HL-60 (cell line): ENCODE results near the gene MAP3K20.

Experiments used
- DNase-seq, 2 experiments: peaks; one replicate each; pipeline ENCODE4 v3.0.0-alpha.2; 2010 to 2020; ENCODE audit warnings: low read depth in 1 of 2, low spot score in 1 of 2
- H3K27ac ChIP-seq: fragments of 250-450 bp; sonication (Bioruptor Pico); replicated peaks from 2 replicates; pipeline ENCODE4 v1.5.1; 2020; ENCODE audit warnings: mild to moderate bottlenecking, moderate library complexity
- H3K27me3 ChIP-seq: fragments of 250-450 bp; sonication (Bioruptor Pico); 2 replicates; pipeline ENCODE4 v1.5.1; 2021; ENCODE audit warnings: mild to moderate bottlenecking, moderate library complexity; ENCODE audit not compliant: insufficient read depth, poor library complexity, severe bottlenecking
- H3K4me3 ChIP-seq: replicated peaks from 2 replicates; pipeline ENCODE4 v1.5.1; 2011; ENCODE audit warnings: mild to moderate bottlenecking, control low read depth, low read length; ENCODE audit not compliant: insufficient read depth
- GABPA ChIP-seq: IDR thresholded peaks from 2 replicates; pipeline ENCODE4 v1.6.1; 2012; ENCODE audit warnings: low read depth
- POLR2AphosphoS5 ChIP-seq: IDR thresholded peaks from 2 replicates; pipeline ENCODE4 v1.6.1; 2012; ENCODE audit warnings: low read depth
- SPI1 ChIP-seq: IDR thresholded peaks from 2 replicates; pipeline ENCODE4 v1.6.1; 2012; ENCODE audit warnings: low read depth, mild to moderate bottlenecking, borderline replicate concordance
- TF ChIP-seq, protein P1 (sequence below): IDR thresholded peaks from one replicate; pipeline ENCODE4 v1.5.1; 2011; ENCODE audit warnings: low read length, control low read depth, inconsistent platforms; ENCODE audit not compliant: insufficient read depth
- TF ChIP-seq, protein P2 (sequence below): IDR thresholded peaks from 2 replicates; pipeline ENCODE4 v1.6.1; 2012; ENCODE audit warnings: low read depth; ENCODE audit not compliant: insufficient replicate concordance

Gene MAP3K20

DNA sequence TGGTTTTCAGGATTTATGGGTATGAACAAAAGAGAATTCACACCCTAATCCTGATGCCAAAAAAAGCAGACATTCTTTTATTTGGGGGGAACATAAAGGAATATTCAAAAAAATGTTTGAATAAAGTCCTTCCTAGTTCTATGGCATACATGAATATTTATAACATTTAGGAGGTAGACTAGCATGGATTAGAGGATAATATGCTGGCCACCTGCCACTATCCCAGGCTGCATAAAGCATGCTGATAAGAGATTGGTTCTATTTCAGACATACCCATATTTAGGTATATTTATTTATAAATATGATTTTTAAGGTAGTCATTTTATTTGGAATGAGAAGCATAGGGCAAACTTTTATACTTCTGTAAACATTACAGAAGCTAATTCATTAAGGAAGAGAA, 34.9 kb upstream of the MAP3K20 start:
- TF ChIP-seq, protein P1, sequence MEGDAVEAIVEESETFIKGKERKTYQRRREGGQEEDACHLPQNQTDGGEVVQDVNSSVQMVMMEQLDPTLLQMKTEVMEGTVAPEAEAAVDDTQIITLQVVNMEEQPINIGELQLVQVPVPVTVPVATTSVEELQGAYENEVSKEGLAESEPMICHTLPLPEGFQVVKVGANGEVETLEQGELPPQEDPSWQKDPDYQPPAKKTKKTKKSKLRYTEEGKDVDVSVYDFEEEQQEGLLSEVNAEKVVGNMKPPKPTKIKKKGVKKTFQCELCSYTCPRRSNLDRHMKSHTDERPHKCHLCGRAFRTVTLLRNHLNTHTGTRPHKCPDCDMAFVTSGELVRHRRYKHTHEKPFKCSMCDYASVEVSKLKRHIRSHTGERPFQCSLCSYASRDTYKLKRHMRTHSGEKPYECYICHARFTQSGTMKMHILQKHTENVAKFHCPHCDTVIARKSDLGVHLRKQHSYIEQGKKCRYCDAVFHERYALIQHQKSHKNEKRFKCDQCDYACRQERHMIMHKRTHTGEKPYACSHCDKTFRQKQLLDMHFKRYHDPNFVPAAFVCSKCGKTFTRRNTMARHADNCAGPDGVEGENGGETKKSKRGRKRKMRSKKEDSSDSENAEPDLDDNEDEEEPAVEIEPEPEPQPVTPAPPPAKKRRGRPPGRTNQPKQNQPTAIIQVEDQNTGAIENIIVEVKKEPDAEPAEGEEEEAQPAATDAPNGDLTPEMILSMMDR = no peak
- TF ChIP-seq SPI1 (no peak), POLR2AphosphoS5 (no peak), GABPA (no peak)
- TF ChIP-seq, protein P2, sequence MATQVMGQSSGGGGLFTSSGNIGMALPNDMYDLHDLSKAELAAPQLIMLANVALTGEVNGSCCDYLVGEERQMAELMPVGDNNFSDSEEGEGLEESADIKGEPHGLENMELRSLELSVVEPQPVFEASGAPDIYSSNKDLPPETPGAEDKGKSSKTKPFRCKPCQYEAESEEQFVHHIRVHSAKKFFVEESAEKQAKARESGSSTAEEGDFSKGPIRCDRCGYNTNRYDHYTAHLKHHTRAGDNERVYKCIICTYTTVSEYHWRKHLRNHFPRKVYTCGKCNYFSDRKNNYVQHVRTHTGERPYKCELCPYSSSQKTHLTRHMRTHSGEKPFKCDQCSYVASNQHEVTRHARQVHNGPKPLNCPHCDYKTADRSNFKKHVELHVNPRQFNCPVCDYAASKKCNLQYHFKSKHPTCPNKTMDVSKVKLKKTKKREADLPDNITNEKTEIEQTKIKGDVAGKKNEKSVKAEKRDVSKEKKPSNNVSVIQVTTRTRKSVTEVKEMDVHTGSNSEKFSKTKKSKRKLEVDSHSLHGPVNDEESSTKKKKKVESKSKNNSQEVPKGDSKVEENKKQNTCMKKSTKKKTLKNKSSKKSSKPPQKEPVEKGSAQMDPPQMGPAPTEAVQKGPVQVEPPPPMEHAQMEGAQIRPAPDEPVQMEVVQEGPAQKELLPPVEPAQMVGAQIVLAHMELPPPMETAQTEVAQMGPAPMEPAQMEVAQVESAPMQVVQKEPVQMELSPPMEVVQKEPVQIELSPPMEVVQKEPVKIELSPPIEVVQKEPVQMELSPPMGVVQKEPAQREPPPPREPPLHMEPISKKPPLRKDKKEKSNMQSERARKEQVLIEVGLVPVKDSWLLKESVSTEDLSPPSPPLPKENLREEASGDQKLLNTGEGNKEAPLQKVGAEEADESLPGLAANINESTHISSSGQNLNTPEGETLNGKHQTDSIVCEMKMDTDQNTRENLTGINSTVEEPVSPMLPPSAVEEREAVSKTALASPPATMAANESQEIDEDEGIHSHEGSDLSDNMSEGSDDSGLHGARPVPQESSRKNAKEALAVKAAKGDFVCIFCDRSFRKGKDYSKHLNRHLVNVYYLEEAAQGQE = no peak

DNA sequence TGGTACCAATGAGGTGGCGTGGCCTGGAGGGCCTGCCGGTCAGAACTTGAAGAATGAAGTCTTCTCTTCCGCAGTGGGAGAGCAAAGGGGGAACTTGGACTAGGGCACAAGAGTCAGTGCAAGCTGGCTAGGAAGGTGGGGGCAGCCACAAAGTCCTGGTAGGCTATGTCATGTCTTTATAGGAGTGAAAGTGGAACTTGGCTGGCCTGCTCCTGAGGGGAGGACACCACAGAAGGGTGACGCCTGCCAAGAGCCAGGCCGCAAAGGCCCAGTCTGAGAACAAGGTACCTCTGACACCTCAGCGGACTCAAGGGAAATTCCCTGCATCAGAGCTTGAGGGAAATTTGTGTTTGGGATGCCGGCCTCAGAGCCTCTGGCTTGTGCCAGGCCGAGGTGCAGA, 32.2 kb upstream of the MAP3K20 start:
- Histone ChIP-seq H3K27ac (no peak overlapping the region), H3K4me3 (no peak overlapping the region), H3K27me3 (no peaks in the 10 kb centered on the region)
- peak in 1 of 2 experiments; percentile 54 for DNase-seq
- no peak for TF ChIP-seq SPI1
- no peak for TF ChIP-seq GABPA
- TF ChIP-seq, protein P1 = no peak
- TF ChIP-seq, protein P2 = no peak
- TF ChIP-seq POLR2AphosphoS5 = no peak

More for the DNA sequence above, 34.9 kb upstream of the MAP3K20 start:
- no peaks in the 10 kb centered on the region for H3K27me3 ChIP-seq
- no peak overlapping the region for H3K4me3 ChIP-seq
- DNase-seq = no peak
- no peak overlapping the region for H3K27ac ChIP-seq

DNA sequence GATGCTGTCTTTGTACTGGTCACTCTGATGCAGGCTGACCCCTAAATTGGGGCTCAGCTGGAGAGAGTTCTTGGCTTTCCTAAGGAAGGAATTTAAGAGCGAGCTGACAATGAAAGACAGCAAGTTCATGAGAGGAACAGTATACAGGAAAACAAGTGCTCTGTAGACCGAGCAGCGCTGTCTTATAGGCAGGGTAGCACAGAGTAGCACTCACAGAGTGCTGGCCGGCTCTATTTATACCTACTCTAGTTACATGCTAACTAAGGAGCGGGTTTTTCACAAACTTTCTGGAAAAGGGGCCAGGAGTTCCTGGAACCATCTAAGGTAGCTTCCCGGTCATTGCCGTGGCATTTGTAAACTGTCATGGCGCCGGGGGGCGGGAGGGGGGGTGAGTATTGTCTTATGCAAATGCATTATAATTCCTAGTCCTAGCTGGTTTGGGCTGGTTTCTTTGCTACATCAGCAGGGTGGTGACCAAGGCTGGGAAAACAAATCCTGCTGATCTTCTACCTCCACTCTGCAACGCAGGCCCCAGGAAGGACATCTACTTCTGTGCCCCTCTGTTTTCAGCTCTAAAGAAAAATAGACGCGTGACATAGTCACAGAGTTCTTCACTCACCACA, 31.6 kb upstream of the MAP3K20 start:
- Histone ChIP-seq H3K27ac (no peak overlapping the region), H3K4me3 (no peak overlapping the region), H3K27me3 (no peaks in the 10 kb centered on the region)
- DNase-seq = no peak
- TF ChIP-seq, protein P2 = no peak
- TF ChIP-seq, protein P1 = no peak
- TF ChIP-seq SPI1 = no peak
- no peak for TF ChIP-seq POLR2AphosphoS5
- no peak for TF ChIP-seq GABPA
